Stimulated activated naive B cell treated with anti-CD40 and anti-IgM and Interleukin-4, amounts not matched to agents 10 μg/mL and 1 μg/mL and 100 μg/mL, for 72 hours (primary cell): Measurements from ENCODE around the gene SEC22A.
A peak's percentile ranks its signal among the peaks of the same experiment; 100 is the strongest.

ENCODE experiments used
- ATAC-seq, 2 donors: fragments of 150-1000 bp; cut with Tn5 transposase; replicated peaks; 2 replicates each; pipeline ENCODE4 v1.10.0; 2021; ENCODE audit warnings: moderate library complexity in 1 of 2
- DNase-seq: peaks from one replicate; pipeline ENCODE4 v3.0.0; 2021
- H3K27ac Mint-ChIP-seq: one replicate; pipeline ENCODE4 v1.8.0; 2022; ENCODE audit warnings: mild to moderate bottlenecking, mixed read lengths
- H3K27me3 Mint-ChIP-seq, 2 donors: one replicate each; pipeline ENCODE4 v1.8.0; 2022; ENCODE audit warnings: mixed read lengths in 2 of 2
- H3K36me3 Mint-ChIP-seq, 2 donors: one replicate each; pipeline ENCODE4 v1.8.0; 2022; ENCODE audit warnings: mixed read lengths in 2 of 2, mild to moderate bottlenecking in 1 of 2
- H3K4me1 Mint-ChIP-seq, 2 donors: one replicate each; pipeline ENCODE4 v1.8.0; 2022; ENCODE audit warnings: mixed read lengths in 2 of 2, mild to moderate bottlenecking in 1 of 2
- H3K4me3 Mint-ChIP-seq, 2 donors: one replicate each; pipeline ENCODE4 v1.8.0; 2022; ENCODE audit warnings: mild to moderate bottlenecking in 2 of 2, mixed read lengths in 2 of 2, moderate library complexity in 1 of 2
- H3K9me3 Mint-ChIP-seq, 2 donors: one replicate each; pipeline ENCODE4 v1.8.0; 2022; ENCODE audit warnings: mixed read lengths in 2 of 2, mild to moderate bottlenecking in 1 of 2

SEC22A gene

GRCh38 chr3:123302961-123303360, 101.2 kb downstream of the SEC22A start:
- H3K4me1 Mint-ChIP-seq: peaks cover 0 to 14% of the 10 kb centered on the region in 2 donors
- no peak overlapping the region for H3K4me3 Mint-ChIP-seq
- ATAC-seq: no peak
- H3K27me3 Mint-ChIP-seq: peaks cover 0 to 4% of the 10 kb centered on the region in 2 donors
- no peaks in the 10 kb centered on the region for H3K9me3 Mint-ChIP-seq
- no peaks in the 10 kb centered on the region for H3K36me3 Mint-ChIP-seq
- H3K27ac Mint-ChIP-seq: no peak overlapping the region
- no peak for DNase-seq

GRCh38 chr3:123303976-123304560, 102.3 kb downstream of the SEC22A start:
- Mint-ChIP-seq H3K4me3 (no peak overlapping the region), H3K27me3 (peaks cover 0 to 4% of the 10 kb centered on the region in 2 donors)
- no peak for ATAC-seq

GRCh38 chr3:123305192-123305591, 103.4 kb downstream of the SEC22A start:
- no peak overlapping the region for H3K4me3 Mint-ChIP-seq
- H3K27ac Mint-ChIP-seq: no peak overlapping the region
- H3K4me1 Mint-ChIP-seq: peaks cover 0 to 16% of the 10 kb centered on the region in 2 donors
- H3K36me3 Mint-ChIP-seq: no peaks in the 10 kb centered on the region
- ATAC-seq: no peak
- peaks cover 0 to 4% of the 10 kb centered on the region in 2 donors for H3K27me3 Mint-ChIP-seq
- no peaks in the 10 kb centered on the region for H3K9me3 Mint-ChIP-seq
- DNase-seq: no peak

More at GRCh38 chr3:123303976-123304560, 102.3 kb downstream of the SEC22A start:
- Mint-ChIP-seq H3K36me3 (no peaks in the 10 kb centered on the region), H3K4me1 (peaks cover 0 to 16% of the 10 kb centered on the region in 2 donors), H3K9me3 (no peaks in the 10 kb centered on the region), H3K27ac (no peak overlapping the region)
- DNase-seq: no peak

- Mint-ChIP-seq H3K27me3 (peaks cover 0 to 4% of the 10 kb centered on the region in 2 donors), H3K4me3 (no peak overlapping the region), H3K4me1 (peaks cover 0 to 15% of the 10 kb centered on the region in 2 donors), H3K36me3 (no peaks in the 10 kb centered on the region), H3K27ac (no peak overlapping the region), H3K9me3 (no peaks in the 10 kb centered on the region)
- ATAC-seq: no peak
- no peak for DNase-seq
Measured at GRCh38 chr3:123307064-123307463, 105.3 kb downstream of the SEC22A start.

- ATAC-seq (no peak), DNase-seq (no peak)
- H3K4me1 Mint-ChIP-seq: peaks cover 8 to 15% of the 10 kb centered on the region in 2 donors
- H3K36me3 Mint-ChIP-seq: no peaks in the 10 kb centered on the region
- no peak overlapping the region for H3K27ac Mint-ChIP-seq
- no peak overlapping the region for H3K4me3 Mint-ChIP-seq
- H3K27me3 Mint-ChIP-seq: peaks cover 5 to 11% of the 10 kb centered on the region in 2 donors
- H3K9me3 Mint-ChIP-seq: no peaks in the 10 kb centered on the region
Measured at GRCh38 chr3:123310186-123310585, 108.4 kb downstream of the SEC22A start.

- ATAC-seq (no peak), DNase-seq (no peak)
- Mint-ChIP-seq H3K27ac (no peak overlapping the region), H3K27me3 (peaks cover 8 to 12% of the 10 kb centered on the region in 2 donors), H3K4me1 (peaks cover 9 to 16% of the 10 kb centered on the region in 2 donors), H3K9me3 (no peaks in the 10 kb centered on the region), H3K4me3 (no peak overlapping the region), H3K36me3 (no peaks in the 10 kb centered on the region)
Measured at GRCh38 chr3:123310741-123311140, 109.0 kb downstream of the SEC22A start.

GRCh38 chr3:123311201-123311600, 109.5 kb downstream of the SEC22A start:
- Mint-ChIP-seq H3K4me3 (no peak overlapping the region), H3K9me3 (no peaks in the 10 kb centered on the region), H3K27me3 (peaks cover 12% of the 10 kb centered on the region in 2 donors), H3K4me1 (peaks cover 9 to 16% of the 10 kb centered on the region in 2 donors), H3K36me3 (no peaks in the 10 kb centered on the region), H3K27ac (no peak overlapping the region)
- ATAC-seq (no peak), DNase-seq (no peak)

GRCh38 chr3:123312331-123313265, 110.9 kb downstream of the SEC22A start:
- DNase-seq (no peak), ATAC-seq (no peak)
- no peaks in the 10 kb centered on the region for H3K9me3 Mint-ChIP-seq

GRCh38 chr3:123313889-123314288, 112.1 kb downstream of the SEC22A start:
- no peaks in the 10 kb centered on the region for H3K36me3 Mint-ChIP-seq
- no peak overlapping the region for H3K4me3 Mint-ChIP-seq
- no peak for ATAC-seq
- H3K9me3 Mint-ChIP-seq: no peaks in the 10 kb centered on the region
- H3K27me3 Mint-ChIP-seq: peaks cover 12 to 14% of the 10 kb centered on the region in 2 donors
- peaks cover 8 to 9% of the 10 kb centered on the region in 2 donors for H3K4me1 Mint-ChIP-seq
- H3K27ac Mint-ChIP-seq: no peak overlapping the region
- DNase-seq: no peak

More at GRCh38 chr3:123312331-123313265, 110.9 kb downstream of the SEC22A start:
- H3K4me1 Mint-ChIP-seq: peaks cover 9 to 13% of the 10 kb centered on the region in 2 donors
- H3K27ac Mint-ChIP-seq: no peak overlapping the region
- H3K27me3 Mint-ChIP-seq: peaks cover 12 to 14% of the 10 kb centered on the region in 2 donors
- H3K4me3 Mint-ChIP-seq: no peak overlapping the region
- no peaks in the 10 kb centered on the region for H3K36me3 Mint-ChIP-seq

- ATAC-seq (peak in 1 of 2 donors; percentile 23), DNase-seq (no peak)
- H3K4me1 Mint-ChIP-seq: peaks cover 8 to 9% of the 10 kb centered on the region in 2 donors
- H3K4me3 Mint-ChIP-seq: no peak overlapping the region
- no peak overlapping the region for H3K27ac Mint-ChIP-seq
- no peaks in the 10 kb centered on the region for H3K9me3 Mint-ChIP-seq
- peaks cover 12 to 14% of the 10 kb centered on the region in 2 donors for H3K27me3 Mint-ChIP-seq
- H3K36me3 Mint-ChIP-seq: no peaks in the 10 kb centered on the region
Measured at GRCh38 chr3:123314359-123315270, 112.9 kb downstream of the SEC22A start.

GRCh38 chr3:123315271-123315595, 113.5 kb downstream of the SEC22A start:
- Mint-ChIP-seq H3K4me3 (no peak overlapping the region), H3K4me1 (peaks cover 8 to 9% of the 10 kb centered on the region in 2 donors), H3K36me3 (no peaks in the 10 kb centered on the region), H3K27me3 (peaks cover 14 to 15% of the 10 kb centered on the region in 2 donors), H3K27ac (no peak overlapping the region), H3K9me3 (no peaks in the 10 kb centered on the region)
- ATAC-seq: no peak
- no peak for DNase-seq

- no peaks in the 10 kb centered on the region for H3K36me3 Mint-ChIP-seq
- H3K9me3 Mint-ChIP-seq: no peaks in the 10 kb centered on the region
- peaks cover 8 to 9% of the 10 kb centered on the region in 2 donors for H3K4me1 Mint-ChIP-seq
- H3K27ac Mint-ChIP-seq: no peak overlapping the region
- H3K4me3 Mint-ChIP-seq: no peak overlapping the region
- no peak for ATAC-seq
- peaks cover 18 to 29% of the 10 kb centered on the region in 2 donors for H3K27me3 Mint-ChIP-seq
- DNase-seq: no peak
Measured at GRCh38 chr3:123317716-123318115, 116.0 kb downstream of the SEC22A start.

GRCh38 chr3:123318374-123318773, 116.6 kb downstream of the SEC22A start:
- H3K36me3 Mint-ChIP-seq: no peaks in the 10 kb centered on the region
- H3K4me1 Mint-ChIP-seq: peaks cover 8 to 9% of the 10 kb centered on the region in 2 donors
- no peak overlapping the region for H3K27ac Mint-ChIP-seq
- H3K9me3 Mint-ChIP-seq: no peaks in the 10 kb centered on the region
- no peak for DNase-seq
- no peak overlapping the region for H3K4me3 Mint-ChIP-seq
- no peak for ATAC-seq
- peaks cover 18 to 32% of the 10 kb centered on the region in 2 donors for H3K27me3 Mint-ChIP-seq

- ATAC-seq (no peak), DNase-seq (no peak)
- Mint-ChIP-seq H3K9me3 (no peaks in the 10 kb centered on the region), H3K4me3 (no peak overlapping the region), H3K36me3 (peaks cover 0 to 3% of the 10 kb centered on the region in 2 donors), H3K27ac (no peak overlapping the region), H3K27me3 (peaks cover 21 to 36% of the 10 kb centered on the region in 2 donors), H3K4me1 (peaks cover 5% of the 10 kb centered on the region in 2 donors)
Measured at GRCh38 chr3:123319760-123320159, 118.0 kb downstream of the SEC22A start.
